CD4-positive, alpha-beta T cell treated with Interleukin-4 for 1 hour (primary cell): Measurements from ENCODE around the gene ARL4D.
"Not testable (repeated sequence)": the region's sequence is repeated elsewhere in the genome, so short reads cannot be mapped to it uniquely, and the experiment has no call there.

Experiments used
- DNase-seq, 2 donors: peaks; one replicate each; pipeline ENCODE4 v3.0.0-alpha.2; 2020 to 2022

The ARL4D gene

GRCh38 chr17:43396491-43397060, 2.2 kb upstream of the ARL4D start:
- DNase-seq, result no peak

- DNase-seq, result no peak
Observed at GRCh38 chr17:43399839-43400328, 1.1 kb downstream of the ARL4D start.

GRCh38 chr17:43400943-43401717, 2.3 kb downstream of the ARL4D start:
- no peak for DNase-seq

GRCh38 chr17:43402078-43402477, 3.3 kb downstream of the ARL4D start:
- DNase-seq, result no peak

GRCh38 chr17:43402567-43402966, 3.8 kb downstream of the ARL4D start:
- DNase-seq, result no peak

GRCh38 chr17:43403846-43404245, 5.1 kb downstream of the ARL4D start:
- no peak for DNase-seq

GRCh38 chr17:43405861-43406260, 7.1 kb downstream of the ARL4D start:
- no peak for DNase-seq

GRCh38 chr17:43406676-43407645, 8.2 kb downstream of the ARL4D start:
- DNase-seq, result no peak

GRCh38 chr17:43409131-43409530, 10.3 kb downstream of the ARL4D start:
- no peak for DNase-seq

GRCh38 chr17:43410557-43411368, 12.0 kb downstream of the ARL4D start:
- DNase-seq, result no peak

- no peak for DNase-seq
Observed at GRCh38 chr17:43411369-43411677, 12.5 kb downstream of the ARL4D start.

GRCh38 chr17:43411749-43412148, 13.0 kb downstream of the ARL4D start:
- no peak for DNase-seq

GRCh38 chr17:43412166-43412565, 13.4 kb downstream of the ARL4D start:
- no peak for DNase-seq

- no peak for DNase-seq
Observed at GRCh38 chr17:43416998-43417890, 18.5 kb downstream of the ARL4D start.

- DNase-seq, result no peak
Observed at GRCh38 chr17:43418441-43419374, 19.9 kb downstream of the ARL4D start.

GRCh38 chr17:43419375-43419882, 20.6 kb downstream of the ARL4D start:
- not testable (repeated sequence) for DNase-seq

- no peak for DNase-seq
Observed at GRCh38 chr17:43423777-43424455, 25.1 kb downstream of the ARL4D start.

- DNase-seq, result no peak
Observed at GRCh38 chr17:43427362-43428043, 28.7 kb downstream of the ARL4D start.

GRCh38 chr17:43428524-43428923, 29.7 kb downstream of the ARL4D start:
- DNase-seq, result no peak
